Uterine smooth muscle cell (primary cell): ENCODE measurements around the gene TTF1. TPM values are rescaled to one million over a fixed set of nuclear protein-coding genes. Genes with fewer than 3 reads are reported as not detected.

ENCODE experiments used
- total RNA-seq: library from RNA; depleted of rRNA; stranded (reverse); fragments of >200 nt; gene quantifications from 2 replicates; pipeline ENCODE4 v1.2.3, GENCODE V29; 2014

The TTF1 gene
- 13.1 and 14.6 TPM in 2 replicates for total RNA-seq

GRCh38 chr9:132406554-132407122 lies at the start of gene TTF1:
Gene TTF1 (minus strand): TSS chr9:132406840. CDS start chr9:132402821, 4,019 bp downstream.

GRCh38 chr9:132409828-132410528 lies 3.3 kb upstream of the TTF1 start, which contains the start of gene CFAP77:
Gene CFAP77 (plus strand): TSS chr9:132410211. CDS start chr9:132410272, 61 bp downstream.

GRCh38 chr9:132354637-132355355 lies 51.8 kb downstream of the TTF1 start, which contains the start of gene SETX:
Gene SETX (minus strand): TSS chr9:132354986. CDS start chr9:132349428, 5,558 bp downstream.

Other genes with a start within 250 kb of the TTF1 start
- 3.5 and 6.1 TPM in 2 replicates for gene NTNG2, start 244.8 kb downstream of the TTF1 start, total RNA-seq
- 78.5 and 122 TPM in 2 replicates for gene SETX, start 51.9 kb downstream of the TTF1 start, total RNA-seq
- gene CFAP77, start 3.4 kb upstream of the TTF1 start, total RNA-seq: 0.12 TPM in 1 of 2 replicates, not detected in the other
- gene BARHL1, start 175.8 kb upstream of the TTF1 start, total RNA-seq: not detected in 2 replicates